Activated CD4-positive, CD25-positive, alpha-beta regulatory T cell treated with anti-CD3 and anti-CD28 coated beads, Interleukin-2, amount 50 U/mL, for 72 hours (primary cell): ENCODE measurements around the gene FANCC.
"Not testable (repeated sequence)": the region's sequence is repeated elsewhere in the genome, so short reads cannot be mapped to it uniquely, and the experiment has no call there.

Experiments
- DNase-seq: peaks from one replicate; pipeline ENCODE4 v3.0.0; 2021

FANCC gene

GRCh38 chr9:95329061-95329460, 11.6 kb upstream of the FANCC start:
- DNase-seq, result not testable (repeated sequence)

GRCh38 chr9:95327239-95327865, 9.8 kb upstream of the FANCC start:
- no peak for DNase-seq

DNA sequence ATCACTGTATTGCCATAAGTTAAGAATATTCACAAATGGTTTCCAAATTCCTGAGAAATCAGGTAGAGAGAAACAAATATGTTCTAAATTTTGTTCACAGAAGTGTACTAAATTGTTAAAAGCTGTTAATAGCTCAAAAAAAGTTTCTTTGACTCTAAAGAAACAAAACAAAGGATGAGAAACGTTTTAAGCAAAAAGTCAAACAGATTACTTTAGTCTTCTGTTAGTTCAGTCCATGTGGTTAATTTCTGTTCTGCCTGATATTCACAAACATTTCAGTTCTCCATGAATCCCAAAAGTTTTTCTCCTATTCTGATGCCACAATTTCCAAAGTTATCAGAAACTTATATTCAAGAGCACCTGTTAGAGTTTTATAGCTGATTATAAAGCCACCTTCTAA, 7.7 kb upstream of the FANCC start:
- no peak for DNase-seq

- no peak for DNase-seq
Observed at GRCh38 chr9:95317893-95318211, 343 bp upstream of the FANCC start.

- DNase-seq, result no peak
Observed at GRCh38 chr9:95316794-95317118, 753 bp downstream of the FANCC start.

GRCh38 chr9:95316274-95316673, 1.2 kb downstream of the FANCC start:
- DNase-seq, result no peak

GRCh38 chr9:95315108-95315746, 2.3 kb downstream of the FANCC start:
- no peak for DNase-seq

DNA sequence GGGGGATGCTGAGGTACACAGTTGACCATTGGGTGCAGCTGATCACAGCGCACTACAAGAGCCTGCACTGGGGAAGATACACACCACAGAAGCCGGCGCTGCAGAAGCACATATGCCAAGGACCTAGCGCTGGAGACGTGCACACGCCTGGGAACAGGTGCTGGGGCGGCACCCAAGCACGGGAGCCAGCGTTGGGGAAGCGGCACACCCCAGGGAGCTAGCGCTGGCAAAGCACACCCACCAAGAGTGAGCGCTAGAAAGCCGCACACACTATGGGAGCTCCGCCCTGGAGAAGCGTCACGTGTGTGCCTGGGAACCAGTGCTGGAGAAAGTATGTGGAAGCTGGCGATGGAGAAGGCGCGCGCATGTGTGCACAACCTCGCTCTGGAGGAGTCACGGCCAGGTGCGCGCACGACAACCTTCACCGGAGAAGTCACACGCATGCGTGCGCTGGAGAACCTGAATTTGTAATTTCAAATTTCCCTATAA, 4.5 kb downstream of the FANCC start:
- no peak for DNase-seq

GRCh38 chr9:95311961-95312360, 5.5 kb downstream of the FANCC start:
- DNase-seq, result no peak

GRCh38 chr9:95307538-95307937, 10.0 kb downstream of the FANCC start:
- DNase-seq, result no peak

- no peak for DNase-seq
Observed at GRCh38 chr9:95306819-95307218, 10.7 kb downstream of the FANCC start.

DNA sequence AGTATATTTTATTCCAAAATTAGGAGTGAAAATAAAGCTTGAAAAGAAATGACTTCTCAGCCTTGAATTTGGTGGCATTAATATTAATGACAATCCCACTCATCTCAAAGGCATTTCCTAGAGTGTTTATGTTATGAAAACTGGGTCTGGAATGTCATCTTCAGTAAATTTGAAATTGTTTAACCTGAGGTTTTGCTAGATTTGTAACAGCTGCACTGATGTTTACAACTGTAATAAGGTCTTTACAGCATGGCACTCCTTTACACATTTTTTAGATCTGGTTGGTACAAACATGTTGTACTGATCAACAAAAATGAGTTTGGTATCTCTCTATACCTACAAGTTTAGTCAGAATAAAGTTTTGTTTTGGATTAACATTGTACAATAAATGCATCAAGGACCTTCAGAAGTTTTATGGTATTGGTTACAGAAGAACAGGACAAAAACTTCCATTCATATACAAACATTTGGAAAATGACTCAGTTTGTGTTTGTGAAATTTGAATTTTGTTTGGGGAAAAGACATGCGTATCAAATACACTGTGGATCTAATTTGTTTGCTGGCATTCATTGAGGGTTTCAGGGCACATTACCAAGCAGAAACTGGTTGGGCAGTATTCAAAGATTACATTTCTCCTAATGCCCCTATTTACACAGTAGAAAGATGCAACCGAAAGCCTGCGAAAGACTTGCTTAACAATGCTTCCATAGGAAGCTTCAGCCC, 11.6 kb downstream of the FANCC start:
- DNase-seq, result no peak

DNA sequence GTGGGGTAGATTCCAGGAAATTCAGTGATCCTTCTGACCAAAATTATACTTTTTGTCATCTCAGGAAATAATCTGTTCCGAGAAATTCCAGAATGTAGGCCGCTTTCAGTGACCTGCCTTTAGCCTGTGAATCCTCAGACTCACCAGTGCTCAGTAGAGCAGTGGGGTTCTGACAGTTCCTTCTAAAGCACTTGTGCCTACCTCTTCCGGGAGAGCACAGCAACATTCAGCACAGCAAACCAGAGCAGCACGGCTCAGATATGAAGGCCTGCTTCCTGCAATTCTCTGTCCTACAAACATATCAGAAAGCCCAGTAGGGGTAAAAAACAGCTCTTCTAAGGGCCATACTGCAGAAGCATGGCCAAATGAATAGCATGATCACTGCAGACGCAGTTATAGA, 15.0 kb downstream of the FANCC start:
- DNase-seq, result no peak

DNA sequence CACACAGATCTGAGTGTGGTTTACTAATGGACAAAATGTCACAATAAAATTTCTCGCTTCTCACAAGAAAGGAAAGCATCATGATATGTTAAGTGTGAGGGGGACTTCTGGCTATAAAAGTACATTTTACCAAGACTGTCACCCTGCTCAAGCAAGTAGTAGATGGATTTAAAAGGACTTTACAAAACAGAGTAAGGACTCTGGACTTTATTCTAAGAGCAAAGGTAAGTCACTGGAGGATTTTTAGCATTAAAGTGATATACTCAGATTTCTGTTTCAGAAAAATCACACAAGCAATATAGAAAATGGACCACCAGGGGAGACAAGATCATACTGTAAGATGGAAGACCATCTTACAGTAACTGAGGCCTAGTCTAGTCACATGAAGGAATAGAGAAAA, 19.7 kb downstream of the FANCC start:
- no peak for DNase-seq

DNA sequence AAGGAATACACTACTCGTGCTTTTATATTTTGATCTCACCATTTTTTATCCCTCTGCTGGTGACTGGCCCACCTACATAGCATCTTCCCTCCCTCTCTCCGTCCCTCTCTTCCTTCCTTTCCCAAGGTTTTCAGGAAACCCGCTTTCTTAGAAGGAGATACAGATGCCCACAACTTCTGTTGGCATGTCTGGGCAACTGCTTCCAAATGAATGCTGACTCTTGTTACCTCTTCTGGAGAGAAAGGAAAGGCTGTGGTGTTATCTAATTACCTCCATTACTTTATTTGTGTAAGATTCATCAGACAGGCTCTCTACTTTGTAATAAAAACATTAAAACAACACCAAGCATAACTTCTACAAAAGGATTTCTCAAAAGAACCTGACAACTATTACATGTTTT, 20.2 kb downstream of the FANCC start:
- DNase-seq, result no peak

- DNase-seq, result no peak
Observed at GRCh38 chr9:95296761-95297160, 20.7 kb downstream of the FANCC start.

- not testable (repeated sequence) for DNase-seq
Observed at GRCh38 chr9:95293296-95293695, 24.2 kb downstream of the FANCC start.

- no peak for DNase-seq
Observed at GRCh38 chr9:95292226-95292625, 25.3 kb downstream of the FANCC start.

- no peak for DNase-seq
Observed at GRCh38 chr9:95286151-95286550, 31.4 kb downstream of the FANCC start.

- DNase-seq, result no peak
Observed at GRCh38 chr9:95285307-95285706, 32.2 kb downstream of the FANCC start.

- DNase-seq, result no peak
Observed at GRCh38 chr9:95284162-95285080, 33.1 kb downstream of the FANCC start.

GRCh38 chr9:95283673-95284072, 33.8 kb downstream of the FANCC start:
- no peak for DNase-seq

- no peak for DNase-seq
Observed at GRCh38 chr9:95282332-95282731, 35.2 kb downstream of the FANCC start.
